Epithelial cell of esophagus (primary cell): Measurements from ENCODE around the gene MTCL3.
A peak's percentile ranks its signal among the peaks of the same experiment; 100 is the strongest.

Experiments
- DNase-seq: peaks from one replicate; pipeline ENCODE4 v3.0.0; 2010; ENCODE audit warnings: low read depth
- H3K4me3 ChIP-seq: 2 replicates; pipeline ENCODE4 v1.5.1; 2011; ENCODE audit warnings: mild to moderate bottlenecking, low read length, control low read depth
- CTCF ChIP-seq: IDR thresholded peaks from 2 replicates; pipeline ENCODE4 v1.5.1; 2011; ENCODE audit warnings: low read depth, mild to moderate bottlenecking, low read length, control low read depth, inconsistent platforms; ENCODE audit not compliant: insufficient read depth; ENCODE audit errors: missing control alignments

The MTCL3 gene

GRCh38 chr6:127518710-127519468 lies at the start of gene MTCL3:
Gene MTCL3, minus strand, starts transcription at chr6:127519335.
- H3K4me3 ChIP-seq: no peak within 1 kb of the TSS
- no peak for TF ChIP-seq CTCF
- peak; percentile 29 for DNase-seq

GRCh38 chr6:127567476-127567875 lies 48.3 kb upstream of the MTCL3 start:
- no peak for TF ChIP-seq CTCF
- no peak overlapping the region for H3K4me3 ChIP-seq
- no peak for DNase-seq

GRCh38 chr6:127566651-127567050 lies 47.5 kb upstream of the MTCL3 start:
- DNase-seq: no peak
- no peak for TF ChIP-seq CTCF
- H3K4me3 ChIP-seq: no peak overlapping the region

GRCh38 chr6:127566119-127566518 lies 47.0 kb upstream of the MTCL3 start:
- no peak overlapping the region for H3K4me3 ChIP-seq
- peak; percentile 40 for DNase-seq
- TF ChIP-seq CTCF: no peak

- DNase-seq: no peak
- no peak overlapping the region for H3K4me3 ChIP-seq
- no peak for TF ChIP-seq CTCF
These were observed 45.6 kb upstream of the MTCL3 start for GRCh38 chr6:127564761-127565160.

GRCh38 chr6:127561660-127562059 lies 42.5 kb upstream of the MTCL3 start:
- no peak for TF ChIP-seq CTCF

GRCh38 chr6:127554435-127555006 lies 35.4 kb upstream of the MTCL3 start:
- DNase-seq: peak; percentile 74
- H3K4me3 ChIP-seq: no peak overlapping the region
- TF ChIP-seq CTCF: peak; percentile 69

More at GRCh38 chr6:127561660-127562059, 42.5 kb upstream of the MTCL3 start:
- no peak overlapping the region for H3K4me3 ChIP-seq
- DNase-seq: no peak
